CD4-positive, CD25-positive, alpha-beta regulatory T cell (primary cell): ENCODE measurements around the gene PPTC7. TPM values are rescaled to one million over a fixed set of nuclear protein-coding genes. Genes with fewer than 3 reads are reported as not detected.

Experiments
- ATAC-seq, 2 donors: fragments of 150-1000 bp; cut with Tn5 transposase; one replicate each; pipeline ENCODE4 v1.10.0; 2021; ENCODE audit warnings: low read depth in 2 of 2, moderate number of reproducible peaks in 2 of 2, moderate library complexity in 1 of 2
- DNase-seq, 3 donors: peaks; one replicate each; pipeline versions ENCODE4 v3.0.0 to v3.0.0-alpha.2; 2012 to 2022; ENCODE audit warnings: mixed read lengths in 1 of 3
- H3K27ac ChIP-seq: one replicate; pipeline ENCODE4 v1.7.0; 2013; ENCODE audit warnings: mild to moderate bottlenecking, low read length; ENCODE audit not compliant: insufficient read depth, poor library complexity, severe bottlenecking
- H3K27me3 ChIP-seq: one replicate; pipeline ENCODE4 v1.7.0; 2013; ENCODE audit warnings: low read length; ENCODE audit not compliant: control insufficient read depth, insufficient read depth
- H3K36me3 ChIP-seq: one replicate; pipeline ENCODE4 v1.7.0; 2013; ENCODE audit warnings: mild to moderate bottlenecking, low read length, moderate library complexity; ENCODE audit not compliant: control insufficient read depth, insufficient read depth
- H3K4me1 ChIP-seq: 2 replicates; pipeline ENCODE4 v1.7.0; 2013; ENCODE audit warnings: mild to moderate bottlenecking, low read length; ENCODE audit not compliant: insufficient read depth, control insufficient read depth, poor library complexity, severe bottlenecking
- H3K4me3 ChIP-seq: one replicate; pipeline ENCODE4 v1.7.0; 2013; ENCODE audit warnings: low read depth, mild to moderate bottlenecking, low read length, moderate library complexity
- H3K9me3 ChIP-seq, 2 experiments: 1 replicate in 1 of 2; 2 replicates in 1 of 2; pipeline ENCODE4 v1.7.0; 2013; ENCODE audit warnings: low read length in 2 of 2, mild to moderate bottlenecking in 1 of 2, moderate library complexity in 1 of 2; ENCODE audit not compliant: control insufficient read depth in 2 of 2
- H3K27ac Mint-ChIP-seq, 3 donors: one replicate each; pipeline ENCODE4 v1.8.0; 2020 to 2022; ENCODE audit warnings: mild to moderate bottlenecking in 3 of 3, mixed read lengths in 3 of 3, moderate library complexity in 2 of 3
- H3K27me3 Mint-ChIP-seq: one replicate; pipeline ENCODE4 v1.8.0; 2022; ENCODE audit warnings: mild to moderate bottlenecking, mixed read lengths
- H3K36me3 Mint-ChIP-seq: one replicate; pipeline ENCODE4 v1.8.0; 2020; ENCODE audit warnings: mixed read lengths
- H3K4me1 Mint-ChIP-seq, 4 donors: one replicate each; pipeline ENCODE4 v1.8.0; 2020 to 2022; ENCODE audit warnings: mixed read lengths in 4 of 4, mild to moderate bottlenecking in 1 of 4
- H3K4me3 Mint-ChIP-seq, 4 donors: one replicate each; pipeline ENCODE4 v1.8.0; 2020 to 2022; ENCODE audit warnings: mild to moderate bottlenecking in 4 of 4, mixed read lengths in 4 of 4, moderate library complexity in 3 of 4
- H3K9me3 Mint-ChIP-seq, 7 donors: one replicate each; pipeline ENCODE4 v1.8.0; 2020 to 2022; ENCODE audit warnings: mixed read lengths in 7 of 7, mild to moderate bottlenecking in 3 of 7, moderate library complexity in 2 of 7
- polyA plus RNA-seq, 4 donors: library from polyadenylated mRNA; unstranded; fragments of 300-500 nt; fragmentation: Illumina TruSeq; gene quantifications; one replicate each; pipeline ENCODE4 v1.2.3, GENCODE V29; 2021
- total RNA-seq: library from RNA; stranded (reverse); gene quantifications from one replicate; pipeline ENCODE4 v1.2.3, GENCODE V29; 2022

Gene PPTC7
- total and polyA plus RNA-seq, 5 donors from 2014 or later = 6.7 to 42.3 (median 9.4) TPM

DNA sequence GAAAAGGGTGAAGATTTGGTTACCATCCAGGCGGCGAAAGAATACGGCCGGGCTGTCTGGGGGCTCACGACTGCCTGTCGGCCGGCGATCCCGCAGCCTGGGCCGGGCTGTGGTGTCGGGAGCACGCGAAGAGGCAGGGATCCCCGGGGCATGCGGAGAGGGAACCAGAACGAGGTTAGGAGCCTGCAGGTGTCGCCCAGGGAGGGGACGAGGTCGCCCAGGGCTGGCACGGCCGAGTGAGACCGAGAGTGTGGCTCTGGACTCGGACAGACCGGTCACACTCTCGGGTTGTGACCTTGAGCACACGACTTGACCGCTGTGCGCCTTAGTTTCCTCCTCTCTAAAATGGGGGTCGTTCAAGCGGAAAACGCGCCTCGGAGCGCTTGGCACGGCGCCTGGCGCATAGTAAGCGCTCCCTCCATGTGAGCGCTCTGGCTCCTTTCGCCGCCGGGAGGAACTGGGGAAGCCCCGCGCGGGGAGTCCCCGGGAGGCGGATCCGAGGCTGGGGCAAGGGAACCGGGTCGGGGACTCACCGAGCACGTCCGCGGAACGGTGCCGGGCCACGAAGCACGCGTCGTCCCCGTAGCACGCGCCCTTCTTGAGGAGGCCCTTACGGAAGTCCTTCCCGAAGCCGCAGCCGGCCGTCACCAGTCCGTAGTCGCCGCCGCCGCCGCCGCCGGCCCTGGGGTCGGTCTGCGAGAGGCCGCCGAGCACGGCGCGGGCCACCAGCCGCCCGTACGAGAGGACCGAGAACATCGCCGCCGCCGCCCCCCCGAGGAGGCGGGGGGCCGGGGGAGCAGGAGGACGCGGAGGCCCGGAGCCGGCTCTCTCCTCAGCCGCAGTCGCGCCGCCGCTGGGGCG lies 612 bp downstream of the PPTC7 start:
- Histone ChIP-seq H3K27me3 (no peaks in the 10 kb centered on the region), H3K4me1 (peaks cover 73% of the 10 kb centered on the region), H3K27ac (peak overlapping the region; percentile 89), H3K9me3 (no peaks in the 10 kb centered on the region), H3K36me3 (no peaks in the 10 kb centered on the region), H3K4me3 (peak overlapping the region; percentile 93)
- DNase-seq = peak; percentile 61 to 73 (median 64)
- ATAC-seq = peak; percentile 30 to 33
- no peaks in the 10 kb centered on the region for H3K36me3 Mint-ChIP-seq
- H3K27me3 Mint-ChIP-seq = no peaks in the 10 kb centered on the region
- H3K9me3 Mint-ChIP-seq = no peaks in the 10 kb centered on the region
- H3K4me1 Mint-ChIP-seq = peaks cover 12 to 75% (median 56%) of the 10 kb centered on the region in 4 donors
- peak overlapping the region in 2 of 3 donors; percentile 84 to 97 for H3K27ac Mint-ChIP-seq
- peak overlapping the region; percentile 93 to 97 (median 94) for H3K4me3 Mint-ChIP-seq

DNA sequence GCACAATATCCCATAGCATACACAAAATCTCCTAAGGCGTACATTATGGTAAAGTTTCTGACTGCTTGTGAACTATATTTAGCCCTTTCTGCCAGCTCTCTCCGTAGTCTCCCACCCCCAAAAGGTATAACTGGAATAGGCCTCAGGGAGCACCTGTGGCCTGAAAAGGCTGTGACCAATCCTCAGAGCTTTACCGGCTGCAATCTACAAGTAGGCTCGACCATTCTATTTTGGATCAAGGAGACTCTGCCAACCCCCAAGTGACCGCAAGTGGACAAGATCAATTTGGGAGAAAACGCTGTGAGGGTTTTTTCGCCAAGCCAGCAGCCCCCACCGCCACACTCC lies 1.2 kb downstream of the PPTC7 start:
- H3K27ac ChIP-seq = peak overlapping the region; percentile 89
- H3K4me3 ChIP-seq = peak overlapping the region; percentile 93
- no peaks in the 10 kb centered on the region for H3K9me3 ChIP-seq
- Mint-ChIP-seq H3K9me3 (no peaks in the 10 kb centered on the region), H3K27ac (peak overlapping the region; percentile 79 to 97 (median 84)), H3K4me3 (peak overlapping the region; percentile 93 to 97 (median 94)), H3K27me3 (no peaks in the 10 kb centered on the region), H3K4me1 (peaks cover 15 to 80% (median 59%) of the 10 kb centered on the region in 4 donors), H3K36me3 (no peaks in the 10 kb centered on the region)
- H3K36me3 ChIP-seq = no peaks in the 10 kb centered on the region
- no peaks in the 10 kb centered on the region for H3K27me3 ChIP-seq
- DNase-seq (no peak), ATAC-seq (no peak)
- peaks cover 74% of the 10 kb centered on the region for H3K4me1 ChIP-seq

DNA sequence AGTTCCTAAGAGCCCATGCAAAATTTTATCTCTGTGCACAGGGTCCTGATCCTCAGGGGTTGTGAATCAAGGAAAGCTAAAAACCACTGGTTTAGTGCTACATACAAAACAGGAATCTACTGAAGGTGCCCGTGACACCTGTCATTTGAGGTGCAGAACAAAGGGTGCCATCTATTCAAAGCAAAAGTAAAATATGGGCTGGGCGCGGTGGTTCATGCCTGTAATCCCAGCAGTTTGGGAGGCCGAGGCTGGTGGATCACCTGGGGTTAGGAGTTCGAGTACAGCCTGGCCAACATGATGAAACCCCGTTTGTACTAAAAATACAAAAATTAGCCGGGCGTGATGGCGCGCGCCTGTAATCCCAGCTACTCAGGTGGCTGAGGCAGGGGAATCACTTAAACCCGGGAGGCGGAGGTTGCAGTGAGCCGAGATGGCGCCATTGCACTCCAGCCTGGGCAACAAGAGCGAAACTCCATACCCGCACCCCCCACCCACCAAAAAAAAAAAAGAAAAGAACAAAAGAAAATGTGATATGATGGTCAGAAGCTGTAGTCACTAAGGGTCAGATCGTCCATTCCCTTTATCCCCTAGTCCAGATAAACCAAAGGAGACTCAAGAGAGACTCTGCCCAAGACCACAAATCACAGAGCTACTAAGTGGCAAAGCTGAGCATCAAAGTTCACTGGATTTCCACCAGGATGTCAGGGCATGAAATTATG lies 3.4 kb downstream of the PPTC7 start:
- Histone ChIP-seq H3K36me3 (no peaks in the 10 kb centered on the region), H3K4me3 (peak overlapping the region; percentile 79), H3K4me1 (peaks cover 79% of the 10 kb centered on the region), H3K27me3 (no peaks in the 10 kb centered on the region), H3K27ac (peak overlapping the region; percentile 86), H3K9me3 (no peaks in the 10 kb centered on the region)
- H3K36me3 Mint-ChIP-seq = no peaks in the 10 kb centered on the region
- H3K4me3 Mint-ChIP-seq = peak overlapping the region; percentile 80 to 95 (median 94)
- ATAC-seq (no peak), DNase-seq (peak in 1 of 3 donors; percentile 47)
- H3K27ac Mint-ChIP-seq = peak overlapping the region; percentile 93 to 98 (median 97)
- H3K4me1 Mint-ChIP-seq = peaks cover 15 to 86% (median 65%) of the 10 kb centered on the region in 4 donors
- no peaks in the 10 kb centered on the region for H3K9me3 Mint-ChIP-seq
- no peaks in the 10 kb centered on the region for H3K27me3 Mint-ChIP-seq

DNA sequence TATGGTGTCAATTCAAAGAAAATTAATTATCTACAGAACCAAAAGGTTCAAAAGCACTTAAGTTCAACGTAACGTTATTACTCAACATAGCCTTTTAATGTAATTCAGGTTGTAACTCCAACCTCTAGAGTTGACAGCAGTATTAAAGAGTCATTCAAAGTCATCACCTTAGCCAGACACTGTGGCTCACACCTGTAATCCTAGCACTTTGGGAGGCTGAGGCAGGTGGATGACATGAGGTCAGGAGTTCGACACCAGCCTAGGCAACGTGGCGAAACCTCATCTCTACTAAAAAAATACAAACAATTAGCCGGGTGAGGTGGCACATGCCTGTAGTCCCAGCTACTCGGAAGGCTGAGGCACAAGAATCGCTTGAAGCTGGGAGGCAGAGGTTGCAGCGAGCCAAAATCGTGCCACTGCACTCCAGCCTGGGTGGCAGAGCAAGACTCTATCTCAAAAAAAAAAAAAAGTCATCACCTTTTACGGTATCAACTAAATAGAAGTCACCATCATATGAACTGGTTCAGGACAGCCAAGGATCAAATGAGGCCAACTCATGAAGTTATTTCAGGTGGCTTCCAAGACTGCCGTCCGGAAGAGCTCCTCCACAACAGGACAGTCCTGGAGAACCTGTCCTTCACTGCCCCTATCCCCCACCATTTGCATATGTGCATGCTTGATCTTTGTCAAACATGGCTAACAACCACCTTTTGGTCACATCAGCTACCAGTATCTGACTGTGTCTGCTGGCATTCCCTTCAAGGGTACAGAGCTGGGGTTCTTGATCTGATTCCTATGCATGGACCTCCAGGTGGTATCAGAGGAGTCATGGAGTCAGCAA lies 4.2 kb downstream of the PPTC7 start:
- H3K4me3 Mint-ChIP-seq = peak overlapping the region; percentile 80 to 95 (median 94)
- Histone ChIP-seq H3K27ac (peak overlapping the region; percentile 86), H3K4me1 (peaks cover 77% of the 10 kb centered on the region), H3K36me3 (no peaks in the 10 kb centered on the region), H3K9me3 (no peaks in the 10 kb centered on the region), H3K27me3 (no peaks in the 10 kb centered on the region), H3K4me3 (peak overlapping the region; percentile 79)
- peak overlapping the region; percentile 93 to 98 (median 97) for H3K27ac Mint-ChIP-seq
- DNase-seq (peak in 1 of 3 donors; percentile 16), ATAC-seq (peak in 1 of 2 donors; percentile 12)
- peaks cover 19 to 85% (median 62%) of the 10 kb centered on the region in 4 donors for H3K4me1 Mint-ChIP-seq
- no peaks in the 10 kb centered on the region for H3K36me3 Mint-ChIP-seq
- H3K27me3 Mint-ChIP-seq = no peaks in the 10 kb centered on the region
- no peaks in the 10 kb centered on the region for H3K9me3 Mint-ChIP-seq

DNA sequence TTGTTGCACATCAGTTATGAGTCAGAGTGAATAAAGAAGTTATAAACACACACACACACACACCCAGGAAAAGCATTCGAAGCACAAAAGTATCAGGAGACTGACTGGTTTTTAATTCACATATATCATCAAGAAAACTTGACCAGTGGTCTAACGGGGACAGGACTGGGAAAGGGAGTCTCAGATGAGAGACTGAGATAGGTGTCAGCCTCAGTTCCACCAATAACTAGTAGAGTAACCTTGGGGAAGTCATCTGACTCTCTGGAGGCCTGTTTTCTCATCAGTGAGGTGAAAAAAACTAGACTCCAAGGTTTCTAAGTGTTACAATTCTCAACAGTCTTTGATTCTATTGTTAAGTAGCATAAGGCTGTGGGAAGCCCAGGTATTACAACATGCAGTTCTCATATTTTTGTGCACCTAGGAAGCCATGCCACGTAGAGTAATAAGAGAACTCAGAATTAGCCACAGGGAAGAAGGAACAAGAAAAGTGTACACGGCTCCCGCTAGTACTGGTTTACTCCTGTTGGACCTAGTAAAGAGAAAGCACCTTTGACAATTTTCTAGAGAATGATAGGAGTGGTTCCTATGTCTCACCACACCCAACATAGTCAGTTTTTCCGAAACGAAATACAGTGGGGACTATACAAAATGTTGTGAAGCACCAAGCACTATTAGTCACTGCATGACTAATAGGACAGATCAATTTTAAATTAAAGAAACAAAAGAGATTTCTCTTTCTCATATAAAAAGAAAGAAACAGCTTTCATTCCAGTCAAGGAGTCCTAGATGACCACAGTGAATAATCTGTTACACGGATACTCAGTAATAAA lies 5.0 kb downstream of the PPTC7 start:
- Mint-ChIP-seq H3K27ac (peak overlapping the region; percentile 93 to 98 (median 97)), H3K9me3 (peaks cover 0 to under 1% (median 0%) of the 10 kb centered on the region in 7 donors), H3K4me3 (peak overlapping the region; percentile 80 to 95 (median 94)), H3K4me1 (peaks cover 16 to 84% (median 58%) of the 10 kb centered on the region in 4 donors), H3K27me3 (no peaks in the 10 kb centered on the region), H3K36me3 (no peaks in the 10 kb centered on the region)
- ATAC-seq (peak; percentile 54 to 57), DNase-seq (peak in 2 of 3 donors; percentile 36 to 82)
- Histone ChIP-seq H3K4me3 (peak overlapping the region; percentile 79), H3K9me3 (peaks cover 0 to 1% of the 10 kb centered on the region in 2 experiments), H3K27ac (peak overlapping the region; percentile 86), H3K4me1 (peaks cover 71% of the 10 kb centered on the region), H3K36me3 (no peaks in the 10 kb centered on the region), H3K27me3 (no peaks in the 10 kb centered on the region)

DNA sequence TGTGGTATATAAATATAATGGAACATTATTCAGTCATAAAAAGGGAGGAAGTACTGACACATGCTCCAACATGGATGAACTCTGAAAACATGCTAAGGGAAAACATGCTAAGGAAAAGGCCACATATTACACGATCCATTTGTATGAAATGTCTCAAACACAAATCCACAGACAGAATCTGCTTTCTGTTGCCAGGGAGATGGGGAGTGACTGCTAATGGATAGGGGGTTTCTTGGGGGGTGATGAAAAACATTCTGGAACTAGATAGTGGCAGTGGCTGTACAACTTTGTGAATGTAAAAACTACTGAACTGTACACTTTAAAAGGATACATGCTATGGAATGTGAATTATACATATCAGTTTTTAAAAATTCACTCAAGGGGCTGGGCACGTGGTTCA lies 6.6 kb downstream of the PPTC7 start:
- DNase-seq (no peak), ATAC-seq (no peak)
- Mint-ChIP-seq H3K9me3 (peaks cover 0 to 10% (median 3%) of the 10 kb centered on the region in 7 donors), H3K27ac (peak overlapping the region in 2 of 3 donors; percentile 1 to 6), H3K4me1 (peaks cover 12 to 81% (median 54%) of the 10 kb centered on the region in 4 donors), H3K27me3 (no peaks in the 10 kb centered on the region), H3K36me3 (peaks cover 9% of the 10 kb centered on the region), H3K4me3 (peak overlapping the region in 3 of 4 donors; percentile 0 to 65 (median 30))
- peaks cover 3% of the 10 kb centered on the region for H3K36me3 ChIP-seq
- no peaks in the 10 kb centered on the region for H3K27me3 ChIP-seq
- peak overlapping the region; percentile 5 for H3K27ac ChIP-seq
- H3K4me1 ChIP-seq = peaks cover 63% of the 10 kb centered on the region
- peak overlapping the region; percentile 8 for H3K4me3 ChIP-seq
- peaks cover 7 to 14% of the 10 kb centered on the region in 2 experiments for H3K9me3 ChIP-seq
